Measurements from ENCODE around the gene DHX16. TPM values are rescaled to one million over a fixed set of nuclear protein-coding genes. Genes with fewer than 3 reads are reported as not detected.

Gene DHX16
- total and polyA plus RNA-seq, 2 of the 4 experiments (the other 2 are of a cell fraction) = 47.9 to 48.4 TPM

GRCh38 chr6:30705620-30706019, 32.8 kb upstream of the DHX16 start:
- Histone ChIP-seq H2AK5ac (ENCODE audit: low read depth, low read length) (no peak overlapping the region), H3K27me3 (ENCODE audit: control insufficient read depth, insufficient read depth, low read length) (no peaks in the 10 kb centered on the region), H4K8ac (ENCODE audit: low read depth in 2 of 2, low read length in 2 of 2) (no peak overlapping the region), H3K18ac (ENCODE audit: low read depth, low read length) (no peak overlapping the region), H2AK9ac (replicated peaks; ENCODE audit: low read depth, low read length, poor library complexity) (no peak overlapping the region), H3K4ac (ENCODE audit: low read depth, low read length) (no peak overlapping the region), H3K4me3 (ENCODE audit: insufficient read depth, low read depth, low read length) (no peak overlapping the region), H3K9me1 (ENCODE audit: insufficient read depth, low read length) (no peaks in the 10 kb centered on the region; the same call in 1 of the 2 replicates), H2BK20ac (ENCODE audit: low read depth, low read length) (no peak overlapping the region), H2BK5ac (ENCODE audit: low read depth, low read length, poor library complexity, severe bottlenecking) (no peak overlapping the region), H3K23ac (ENCODE audit: low read depth, low read length) (no peak overlapping the region), H2AFZ (replicated peaks; ENCODE audit: low read length, poor library complexity) (no peak overlapping the region), H4K5ac (ENCODE audit: low read depth, low read length) (no peak overlapping the region), H4K20me1 (ENCODE audit: insufficient read depth, low read length) (no peaks in the 10 kb centered on the region), H3K14ac (replicated peaks; ENCODE audit: low read depth, low read length) (no peak overlapping the region), H3K56ac (ENCODE audit: extremely low read depth, insufficient read depth, low read length) (no peak overlapping the region), H3K36me3 (ENCODE audit: control insufficient read depth, insufficient read depth, low read length) (peaks cover 31% of the 10 kb centered on the region), H3K9ac (ENCODE audit: low read depth, low read length) (no peak overlapping the region), H3K4me1 (ENCODE audit: control insufficient read depth, insufficient read depth, low read length) (no peaks in the 10 kb centered on the region), H3K4me2 (ENCODE audit: low read depth, low read length) (no peak overlapping the region), H4K91ac (ENCODE audit: insufficient read depth, low read depth, low read length) (no peak overlapping the region), H3K27ac (ENCODE audit: insufficient read depth, low read length) (no peak overlapping the region), H3K79me1 (ENCODE audit: low read depth in 1 of 2, low read length in 2 of 2) (no peaks in the 10 kb centered on the region), H3K9me3 (ENCODE audit: control insufficient read depth, insufficient read depth, low read length) (no peaks in the 10 kb centered on the region), H2BK15ac (ENCODE audit: low read depth, low read length) (no peak overlapping the region), H2BK120ac (ENCODE audit: low read depth, low read length) (no peak overlapping the region)
- in situ Hi-C loops (cut with MboI; ENCODE audit: low sequenced_read_pairs) = no loop called here
- CTCF ChIA-PET = no interaction called here
- DNase-seq (no peak), ATAC-seq (ENCODE audit: low read depth) (no peak)
- no peak for TF ChIP-seq CEBPB (IDR thresholded peaks at IDR 0.05; ENCODE audit: low read depth, low read length)
- TF ChIP-seq RFX5 (IDR thresholded peaks at IDR 0.05; ENCODE audit: low read depth, low read length) = no peak
- no peak for TF ChIP-seq BHLHE40 (IDR thresholded peaks at IDR 0.05; ENCODE audit: low read depth, low read length)
- TF ChIP-seq CTCF (conservative IDR thresholded peaks at IDR 0.05; ENCODE audit: low read depth, low read length) = no peak
- TF ChIP-seq MXI1 (IDR thresholded peaks at IDR 0.05; ENCODE audit: borderline replicate concordance, low read depth, low read length) = no peak
- TF ChIP-seq MAZ (IDR thresholded peaks at IDR 0.05; ENCODE audit: borderline replicate concordance, low read depth, low read length) = no peak
- no peak for TF ChIP-seq MAFK (IDR thresholded peaks at IDR 0.05; ENCODE audit: low read depth, low read length)
- no peak for TF ChIP-seq SMC3 (IDR thresholded peaks at IDR 0.05; ENCODE audit: low read depth, low read length)
- no peak for TF ChIP-seq ELK1 (IDR thresholded peaks at IDR 0.05; ENCODE audit: borderline replicate concordance, low read depth, low read length)
- TF ChIP-seq CHD1 (IDR thresholded peaks at IDR 0.05; ENCODE audit: low read depth, low read length) = no peak
- TF ChIP-seq POLR2A (IDR thresholded peaks at IDR 0.05; ENCODE audit: low read depth, low read length) = no peak
- TF ChIP-seq RCOR1 (IDR thresholded peaks at IDR 0.05; ENCODE audit: insufficient replicate concordance, low read length) = no peak
- no peak for TF ChIP-seq USF2 (IDR thresholded peaks at IDR 0.05; ENCODE audit: low read depth, low read length)
- no peak for TF ChIP-seq FOS (IDR thresholded peaks at IDR 0.05; ENCODE audit: low read depth, low read length)
- no peak for TF ChIP-seq RAD21 (IDR thresholded peaks at IDR 0.05; ENCODE audit: low read length)
- TF ChIP-seq NFE2L2 (IDR thresholded peaks at IDR 0.05; ENCODE audit: low read depth, low read length) = no peak
- WGBS, 2 experiments (ENCODE audit: extremely low coverage in 2 of 2, insufficient read length in 1 of 2) = no CpG with 5 or more reads among the region's 4 CpGs
- POLR2A ChIA-PET (ENCODE audit: unreplicated experiment) = no interaction called here
- intact Hi-C loops (cut with micrococcal nuclease) = no loop called here
- dilution Hi-C loops (cut with HindIII; ENCODE audit: low sequenced_read_pairs, unreplicated experiment) = no loop called here
- BruUV-seq (replicated peaks) = no TSS peak

Measured in IMR-90 (cell line).